ENCODE measurements around the gene ANKRD52. TPM values are rescaled to one million over a fixed set of nuclear protein-coding genes. Genes with fewer than 3 reads are reported as not detected.

Gene ANKRD52
- total and polyA plus RNA-seq, 9 of the 15 experiments (the other 6 are each of a cell fraction or from before 2014, with no cell fraction given), result 0.52 to 46.8 (median 7.9) TPM

DNA sequence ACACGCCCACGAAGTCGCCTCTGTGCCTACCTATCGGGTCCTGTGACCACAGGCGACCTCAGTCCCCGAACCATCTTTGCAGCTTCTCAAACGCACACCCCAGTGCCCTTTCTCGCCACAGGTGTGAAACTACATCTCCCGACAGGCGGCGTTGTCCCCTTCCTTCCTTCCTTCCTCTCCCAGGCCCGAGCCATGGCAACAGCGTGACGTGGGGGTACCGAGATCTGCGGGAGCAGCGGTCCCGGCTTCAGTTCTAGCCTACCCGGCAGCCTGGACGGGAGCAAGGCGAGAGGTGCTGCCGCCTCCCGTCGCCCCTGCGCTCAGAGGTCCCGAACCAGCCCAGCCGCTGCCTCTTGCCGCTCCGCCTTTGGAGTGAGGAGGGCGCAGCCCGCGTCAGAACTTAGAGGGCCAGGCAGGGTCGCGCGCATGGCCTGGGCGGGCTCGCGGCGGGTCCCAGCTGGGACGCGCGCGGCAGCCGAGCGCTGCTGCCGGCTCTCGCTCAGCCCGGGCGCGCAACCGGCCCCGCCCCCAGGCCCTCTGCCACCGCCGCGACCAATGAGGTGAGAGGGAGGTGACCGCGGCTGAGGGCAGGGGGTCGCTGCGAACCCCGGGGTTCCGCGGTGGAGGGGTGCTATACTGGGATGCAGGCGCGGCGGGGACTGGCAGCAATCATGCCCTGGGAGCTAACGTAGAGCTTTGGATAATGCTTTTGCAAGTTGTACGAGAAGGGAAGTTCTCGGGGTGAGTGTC, 8.7 kb upstream of the ANKRD52 start, which contains the start of gene COQ10A (continued):
- TF ChIP-seq, protein P1, sequence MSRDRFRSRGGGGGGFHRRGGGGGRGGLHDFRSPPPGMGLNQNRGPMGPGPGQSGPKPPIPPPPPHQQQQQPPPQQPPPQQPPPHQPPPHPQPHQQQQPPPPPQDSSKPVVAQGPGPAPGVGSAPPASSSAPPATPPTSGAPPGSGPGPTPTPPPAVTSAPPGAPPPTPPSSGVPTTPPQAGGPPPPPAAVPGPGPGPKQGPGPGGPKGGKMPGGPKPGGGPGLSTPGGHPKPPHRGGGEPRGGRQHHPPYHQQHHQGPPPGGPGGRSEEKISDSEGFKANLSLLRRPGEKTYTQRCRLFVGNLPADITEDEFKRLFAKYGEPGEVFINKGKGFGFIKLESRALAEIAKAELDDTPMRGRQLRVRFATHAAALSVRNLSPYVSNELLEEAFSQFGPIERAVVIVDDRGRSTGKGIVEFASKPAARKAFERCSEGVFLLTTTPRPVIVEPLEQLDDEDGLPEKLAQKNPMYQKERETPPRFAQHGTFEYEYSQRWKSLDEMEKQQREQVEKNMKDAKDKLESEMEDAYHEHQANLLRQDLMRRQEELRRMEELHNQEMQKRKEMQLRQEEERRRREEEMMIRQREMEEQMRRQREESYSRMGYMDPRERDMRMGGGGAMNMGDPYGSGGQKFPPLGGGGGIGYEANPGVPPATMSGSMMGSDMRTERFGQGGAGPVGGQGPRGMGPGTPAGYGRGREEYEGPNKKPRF (IDR thresholded peaks at IDR 0.05; ENCODE audit: low read depth, low read length), result no peak
- TF ChIP-seq SETDB1 (IDR thresholded peaks at IDR 0.05; ENCODE audit: low read length), result no peak
- no peak; the same call in 1 of the 2 replicates for TF ChIP-seq CBX1 (IDR thresholded peaks at IDR 0.05; ENCODE audit: low read depth)
- TF ChIP-seq FOXA3 (CRISPR knock-in tag; conservative IDR thresholded peaks at IDR 0.05 in 1 of 2, IDR thresholded peaks at IDR 0.05 in 1 of 2), result no peak
- TF ChIP-seq, protein P2, sequence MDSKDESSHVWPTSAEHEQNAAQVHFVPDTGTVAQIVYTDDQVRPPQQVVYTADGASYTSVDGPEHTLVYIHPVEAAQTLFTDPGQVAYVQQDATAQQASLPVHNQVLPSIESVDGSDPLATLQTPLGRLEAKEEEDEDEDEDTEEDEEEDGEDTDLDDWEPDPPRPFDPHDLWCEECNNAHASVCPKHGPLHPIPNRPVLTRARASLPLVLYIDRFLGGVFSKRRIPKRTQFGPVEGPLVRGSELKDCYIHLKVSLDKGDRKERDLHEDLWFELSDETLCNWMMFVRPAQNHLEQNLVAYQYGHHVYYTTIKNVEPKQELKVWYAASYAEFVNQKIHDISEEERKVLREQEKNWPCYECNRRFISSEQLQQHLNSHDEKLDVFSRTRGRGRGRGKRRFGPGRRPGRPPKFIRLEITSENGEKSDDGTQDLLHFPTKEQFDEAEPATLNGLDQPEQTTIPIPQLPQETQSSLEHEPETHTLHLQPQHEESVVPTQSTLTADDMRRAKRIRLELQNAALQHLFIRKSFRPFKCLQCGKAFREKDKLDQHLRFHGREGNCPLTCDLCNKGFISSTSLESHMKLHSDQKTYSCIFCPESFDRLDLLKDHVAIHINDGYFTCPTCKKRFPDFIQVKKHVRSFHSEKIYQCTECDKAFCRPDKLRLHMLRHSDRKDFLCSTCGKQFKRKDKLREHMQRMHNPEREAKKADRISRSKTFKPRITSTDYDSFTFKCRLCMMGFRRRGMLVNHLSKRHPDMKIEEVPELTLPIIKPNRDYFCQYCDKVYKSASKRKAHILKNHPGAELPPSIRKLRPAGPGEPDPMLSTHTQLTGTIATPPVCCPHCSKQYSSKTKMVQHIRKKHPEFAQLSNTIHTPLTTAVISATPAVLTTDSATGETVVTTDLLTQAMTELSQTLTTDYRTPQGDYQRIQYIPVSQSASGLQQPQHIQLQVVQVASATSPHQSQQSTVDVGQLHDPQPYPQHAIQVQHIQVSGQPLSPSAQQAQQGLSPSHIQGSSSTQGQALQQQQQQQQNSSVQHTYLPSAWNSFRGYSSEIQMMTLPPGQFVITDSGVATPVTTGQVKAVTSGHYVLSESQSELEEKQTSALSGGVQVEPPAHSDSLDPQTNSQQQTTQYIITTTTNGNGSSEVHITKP (IDR thresholded peaks at IDR 0.05; ENCODE audit: partially characterized antibody), result peak; percentile 68
- peak; percentile 77 for TF ChIP-seq POLR2B (IDR thresholded peaks at IDR 0.05; ENCODE audit: low read depth, partially characterized antibody)
- TF ChIP-seq POLR2AphosphoS5 (IDR thresholded peaks at IDR 0.05; ENCODE audit: control insufficient read depth, insufficient read depth, low read depth, low read length), result peak; percentile 40; the same call in 1 of the 2 replicates
- TF ChIP-seq, protein P3, sequence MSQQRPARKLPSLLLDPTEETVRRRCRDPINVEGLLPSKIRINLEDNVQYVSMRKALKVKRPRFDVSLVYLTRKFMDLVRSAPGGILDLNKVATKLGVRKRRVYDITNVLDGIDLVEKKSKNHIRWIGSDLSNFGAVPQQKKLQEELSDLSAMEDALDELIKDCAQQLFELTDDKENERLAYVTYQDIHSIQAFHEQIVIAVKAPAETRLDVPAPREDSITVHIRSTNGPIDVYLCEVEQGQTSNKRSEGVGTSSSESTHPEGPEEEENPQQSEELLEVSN (IDR thresholded peaks at IDR 0.05; ENCODE audit: borderline replicate concordance in 1 of 2, extremely low read depth in 1 of 2, insufficient read depth in 1 of 2, insufficient read length in 1 of 2, low read depth in 1 of 2, low read length in 1 of 2, poor library complexity in 1 of 2, severe bottlenecking in 1 of 2), result peak in 1 of 2 experiments; percentile 2
- TF ChIP-seq ZNF444 (CRISPR knock-in tag; IDR thresholded peaks at IDR 0.05), result no peak
- peak; percentile 64 for TF ChIP-seq RBM22 (IDR thresholded peaks at IDR 0.05; ENCODE audit: low read depth, low read length, poor library complexity, severe bottlenecking)
- peak; percentile 89 for TF ChIP-seq HNRNPLL (IDR thresholded peaks at IDR 0.05; ENCODE audit: low read depth, low read length, poor library complexity, severe bottlenecking)
- TF ChIP-seq MEIS2 (IDR thresholded peaks at IDR 0.05; ENCODE audit: partially characterized antibody), result no peak
- TF ChIP-seq HNRNPH1 (optimal IDR thresholded peaks at IDR 0.05; ENCODE audit: low read depth, low read length), result no peak
- TF ChIP-seq SMARCB1 (IDR thresholded peaks at IDR 0.05; ENCODE audit: insufficient read length, low read depth), result no peak
- TF ChIP-seq, protein P4, sequence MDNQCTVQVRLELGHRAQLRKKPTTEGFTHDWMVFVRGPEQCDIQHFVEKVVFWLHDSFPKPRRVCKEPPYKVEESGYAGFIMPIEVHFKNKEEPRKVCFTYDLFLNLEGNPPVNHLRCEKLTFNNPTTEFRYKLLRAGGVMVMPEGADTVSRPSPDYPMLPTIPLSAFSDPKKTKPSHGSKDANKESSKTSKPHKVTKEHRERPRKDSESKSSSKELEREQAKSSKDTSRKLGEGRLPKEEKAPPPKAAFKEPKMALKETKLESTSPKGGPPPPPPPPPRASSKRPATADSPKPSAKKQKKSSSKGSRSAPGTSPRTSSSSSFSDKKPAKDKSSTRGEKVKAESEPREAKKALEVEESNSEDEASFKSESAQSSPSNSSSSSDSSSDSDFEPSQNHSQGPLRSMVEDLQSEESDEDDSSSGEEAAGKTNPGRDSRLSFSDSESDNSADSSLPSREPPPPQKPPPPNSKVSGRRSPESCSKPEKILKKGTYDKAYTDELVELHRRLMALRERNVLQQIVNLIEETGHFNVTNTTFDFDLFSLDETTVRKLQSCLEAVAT (IDR thresholded peaks at IDR 0.05), result no peak; a peak in 1 of 4 replicates
- peak; percentile 77 for TF ChIP-seq ETV5 (CRISPR knock-in tag; IDR thresholded peaks at IDR 0.05; ENCODE audit: low read depth)
- TF ChIP-seq MAZ (CRISPR knock-in tag; conservative IDR thresholded peaks at IDR 0.05 in 1 of 2, IDR thresholded peaks at IDR 0.05 in 1 of 2), result peak in 1 of 2 experiments; percentile 84; a peak in 3 of 4 replicates

Measured in K562 (cell line).